Measurements from ENCODE around the gene KDM8.

DNA sequence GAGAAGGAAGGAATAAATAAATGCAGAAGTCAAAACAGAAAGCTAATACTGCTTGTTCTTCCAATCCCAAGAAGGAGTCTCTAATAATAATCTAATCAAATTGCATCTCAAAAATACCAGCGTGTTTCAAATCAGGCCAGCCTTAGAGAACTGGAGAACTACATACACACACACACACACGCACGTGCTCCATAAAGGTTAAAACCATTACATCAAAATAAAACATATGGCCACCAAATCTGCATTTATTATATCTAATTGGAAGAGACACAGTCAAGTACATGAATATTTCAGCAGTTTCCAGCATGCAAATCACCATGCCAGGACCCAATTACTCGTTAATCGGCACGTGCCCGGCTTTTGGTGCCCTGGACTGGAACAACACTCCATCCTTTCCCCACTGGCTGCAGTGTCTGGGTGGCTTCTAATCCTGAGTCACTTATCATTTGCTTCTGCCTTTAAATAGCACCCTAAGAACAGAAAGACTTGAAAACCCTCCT lies 20.4 kb upstream of the KDM8 start:
- TF ChIP-seq, protein P1, sequence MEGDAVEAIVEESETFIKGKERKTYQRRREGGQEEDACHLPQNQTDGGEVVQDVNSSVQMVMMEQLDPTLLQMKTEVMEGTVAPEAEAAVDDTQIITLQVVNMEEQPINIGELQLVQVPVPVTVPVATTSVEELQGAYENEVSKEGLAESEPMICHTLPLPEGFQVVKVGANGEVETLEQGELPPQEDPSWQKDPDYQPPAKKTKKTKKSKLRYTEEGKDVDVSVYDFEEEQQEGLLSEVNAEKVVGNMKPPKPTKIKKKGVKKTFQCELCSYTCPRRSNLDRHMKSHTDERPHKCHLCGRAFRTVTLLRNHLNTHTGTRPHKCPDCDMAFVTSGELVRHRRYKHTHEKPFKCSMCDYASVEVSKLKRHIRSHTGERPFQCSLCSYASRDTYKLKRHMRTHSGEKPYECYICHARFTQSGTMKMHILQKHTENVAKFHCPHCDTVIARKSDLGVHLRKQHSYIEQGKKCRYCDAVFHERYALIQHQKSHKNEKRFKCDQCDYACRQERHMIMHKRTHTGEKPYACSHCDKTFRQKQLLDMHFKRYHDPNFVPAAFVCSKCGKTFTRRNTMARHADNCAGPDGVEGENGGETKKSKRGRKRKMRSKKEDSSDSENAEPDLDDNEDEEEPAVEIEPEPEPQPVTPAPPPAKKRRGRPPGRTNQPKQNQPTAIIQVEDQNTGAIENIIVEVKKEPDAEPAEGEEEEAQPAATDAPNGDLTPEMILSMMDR (IDR thresholded peaks at IDR 0.05): no peak
- no peak for TF ChIP-seq POLR2AphosphoS5 (IDR thresholded peaks at IDR 0.05)

All from transverse colon (tissue), 4 donors.